Mesenteric fat pad (tissue), 1 donor: ENCODE data around the gene ALS2CL. TPM values are rescaled to one million over a fixed set of nuclear protein-coding genes. Genes with fewer than 3 reads are reported as not detected.

Source experiments
- DNase-seq: peaks from one replicate; pipeline ENCODE4 v3.0.0-alpha.2; 2020; ENCODE audit warnings: low spot score
- total RNA-seq: library from RNA; stranded (reverse); fragmentation: NEBNext Ultra II Directional; extraction: Animal tissue kit (Norgen Biotek cat#: 25700); gene quantifications from one replicate; pipeline ENCODE4 v1.2.1, GENCODE V29; 2021
- donor health status: DM: yes; HTN: yes; CAD: no.

The ALS2CL gene
- total RNA-seq, 1 donor from 2014 or later, result 8.4 TPM

GRCh38 chr3:46679681-46680080, 13.8 kb downstream of the ALS2CL start:
- DNase-seq, result no peak

GRCh38 chr3:46678280-46678679, 15.2 kb downstream of the ALS2CL start:
- no peak for DNase-seq

GRCh38 chr3:46677411-46677726, 16.1 kb downstream of the ALS2CL start:
- DNase-seq, result no peak

- DNase-seq, result no peak
Measured at GRCh38 chr3:46676601-46677410, 16.7 kb downstream of the ALS2CL start.

GRCh38 chr3:46675843-46676567, 17.5 kb downstream of the ALS2CL start:
- no peak for DNase-seq

- no peak for DNase-seq
Measured at GRCh38 chr3:46675426-46675825, 18.1 kb downstream of the ALS2CL start.

GRCh38 chr3:46674031-46674845, 19.2 kb downstream of the ALS2CL start:
- DNase-seq, result peak; percentile 86

- DNase-seq, result peak; percentile 82
Measured at GRCh38 chr3:46673151-46674030, 20.1 kb downstream of the ALS2CL start.

GRCh38 chr3:46672349-46672695, 21.2 kb downstream of the ALS2CL start:
- DNase-seq, result no peak

GRCh38 chr3:46671541-46672348, 21.7 kb downstream of the ALS2CL start:
- DNase-seq, result peak; percentile 81

GRCh38 chr3:46670891-46671427, 22.5 kb downstream of the ALS2CL start:
- DNase-seq, result peak; percentile 68

- peak; percentile 71 for DNase-seq
Measured at GRCh38 chr3:46670000-46670890, 23.2 kb downstream of the ALS2CL start.

GRCh38 chr3:46669191-46669999, 24.1 kb downstream of the ALS2CL start:
- DNase-seq, result peak; percentile 87

GRCh38 chr3:46668591-46668990, 24.9 kb downstream of the ALS2CL start:
- peak; percentile 74 for DNase-seq

- peak; percentile 87 for DNase-seq
Measured at GRCh38 chr3:46668116-46668515, 25.4 kb downstream of the ALS2CL start.

- DNase-seq, result peak; percentile 69
Measured at GRCh38 chr3:46667657-46668056, 25.8 kb downstream of the ALS2CL start.

- DNase-seq, result peak; percentile 88
Measured at GRCh38 chr3:46667061-46667621, 26.3 kb downstream of the ALS2CL start.

- DNase-seq, result peak; percentile 53
Measured at GRCh38 chr3:46666453-46666845, 27.0 kb downstream of the ALS2CL start.
